HepG2 (cell line): ENCODE measurements around the gene PSMB3. TPM values are rescaled to one million over a fixed set of nuclear protein-coding genes. Genes with fewer than 3 reads are reported as not detected.

Source experiments
- ATM ChIP-seq: fragments of 450-650 bp; IDR thresholded peaks from 2 replicates; pipeline ENCODE4 v1.7.1; 2017; ENCODE audit warnings: mild to moderate bottlenecking, borderline replicate concordance
- CAMTA2 ChIP-seq: sonication (generic); formaldehyde crosslinking; IDR thresholded peaks from 2 replicates; pipeline ENCODE4 v1.4.0; 2020; ENCODE audit warnings: mild to moderate bottlenecking, missing genetic modification reagents, borderline replicate concordance
- KAT7 ChIP-seq: IDR thresholded peaks from 2 replicates; pipeline ENCODE4 v1.6.1; 2018; ENCODE audit warnings: borderline replicate concordance, missing compliant biosample characterization
- KLF6 ChIP-seq: IDR thresholded peaks from 2 replicates; pipeline ENCODE4 v1.8.0; 2016; ENCODE audit warnings: missing biosample characterization, missing genetic modification reagents
- MED1 ChIP-seq: sonication (generic); formaldehyde crosslinking; IDR thresholded peaks from 2 replicates; pipeline ENCODE4 v1.4.0; 2020; ENCODE audit warnings: missing genetic modification reagents
- PAWR ChIP-seq: sonication (generic); formaldehyde crosslinking; IDR thresholded peaks from 2 replicates; pipeline ENCODE4 v1.4.0; 2020; ENCODE audit warnings: missing genetic modification reagents, mild to moderate bottlenecking, borderline replicate concordance
- RNF2 ChIP-seq: fragments of 450-650 bp; conservative IDR thresholded peaks from 2 replicates; pipeline ENCODE4 v1.6.1; 2016; ENCODE audit warnings: low read depth
- RXRA ChIP-seq: sonication (generic); formaldehyde crosslinking; IDR thresholded peaks from 2 replicates; pipeline ENCODE4 v1.5.1; 2020; ENCODE audit warnings: missing genetic modification reagents
- SIN3A ChIP-seq: IDR thresholded peaks from 2 replicates; pipeline ENCODE4 v1.6.1; 2011; ENCODE audit warnings: low read depth, mild to moderate bottlenecking, control low read depth, low read length, borderline replicate concordance
- ZFY ChIP-seq: sonication (generic); formaldehyde crosslinking; IDR thresholded peaks from 2 replicates; pipeline ENCODE4 v1.4.0; 2020; ENCODE audit warnings: missing genetic modification reagents
- ZFYVE20 ChIP-seq: sonication (generic); formaldehyde crosslinking; IDR thresholded peaks from 2 replicates; pipeline ENCODE4 v1.8.0; 2023; ENCODE audit warnings: low read depth, mild to moderate bottlenecking, moderate library complexity, missing genetic modification reagents, borderline replicate concordance
- ZNF282 ChIP-seq: fragments of 450-650 bp; IDR thresholded peaks from 2 replicates; pipeline ENCODE4 v1.6.1; 2018; ENCODE audit not compliant: partially characterized antibody
- ZNF430 ChIP-seq: sonication (generic); formaldehyde crosslinking; IDR thresholded peaks from 2 replicates; pipeline ENCODE4 v1.9.0; 2021; ENCODE audit warnings: mild to moderate bottlenecking, missing genetic modification reagents
- ZNF441 ChIP-seq: sonication (generic); formaldehyde crosslinking; IDR thresholded peaks from 2 replicates; pipeline ENCODE4 v1.7.0; 2021; ENCODE audit warnings: missing genetic modification reagents, borderline replicate concordance
- ZNF772 ChIP-seq: sonication (generic); formaldehyde crosslinking; IDR thresholded peaks from 2 replicates; pipeline ENCODE4 v1.5.0; 2020; ENCODE audit warnings: mild to moderate bottlenecking, missing genetic modification reagents
- polyA plus RNA-seq, 8 experiments: library from polyadenylated mRNA; depleted of rRNA in 3 of 8; stranded (reverse) in 7 of 8; unstranded in 1 of 8; fragments of >200 nt; fragmentation: Illumina TruSeq in 4 of 8; extraction: Trizol in 4 of 8; gene quantifications; 2 replicates each; pipeline versions ENCODE4 v1.2.1 to v1.2.3, GENCODE V29; 2011 to 2016; ENCODE audit warnings: low read depth in 4 of 8, missing spikeins in 1 of 8, mixed read lengths in 1 of 8; ENCODE audit not compliant: insufficient read depth in 1 of 8
- total RNA-seq, 5 experiments: library from RNA; depleted of rRNA; stranded (reverse); fragments of >200 nt; fragmentation: Illumina TruSeq; extraction: Trizol; gene quantifications; 2 replicates each; pipeline ENCODE4 v1.2.3, GENCODE V29; 2016; ENCODE audit warnings: low read depth in 1 of 5
- TF ChIP-seq, protein P1 (sequence below): sonication (generic); formaldehyde crosslinking; IDR thresholded peaks from 2 replicates; pipeline ENCODE4 v1.5.1; 2020; ENCODE audit warnings: mild to moderate bottlenecking, missing genetic modification reagents, moderate library complexity
- TF ChIP-seq, protein P2 (sequence below): sonication (generic); formaldehyde crosslinking; IDR thresholded peaks from 2 replicates; pipeline ENCODE4 v1.4.0; 2020; ENCODE audit warnings: missing genetic modification reagents, low read depth, mild to moderate bottlenecking, borderline replicate concordance
- TF ChIP-seq, protein P3 (sequence below): sonication (generic); formaldehyde crosslinking; IDR thresholded peaks from 2 replicates; pipeline ENCODE4 v1.4.0; 2020; ENCODE audit warnings: missing genetic modification reagents
- TF ChIP-seq, protein P4 (sequence below): sonication (generic); formaldehyde crosslinking; conservative IDR thresholded peaks from 2 replicates; pipeline ENCODE4 v1.4.0; 2020; ENCODE audit warnings: missing genetic modification reagents
- TF ChIP-seq, protein P5 (sequence below): sonication (generic); formaldehyde crosslinking; IDR thresholded peaks from 2 replicates; pipeline ENCODE4 v1.8.1; 2023; ENCODE audit warnings: mild to moderate bottlenecking, moderate library complexity, missing genetic modification reagents

The PSMB3 gene
- total and polyA plus RNA-seq, 2 of the 13 experiments (the other 11 are each of a cell fraction or from before 2014, with no cell fraction given) = 366 to 517 TPM

DNA sequence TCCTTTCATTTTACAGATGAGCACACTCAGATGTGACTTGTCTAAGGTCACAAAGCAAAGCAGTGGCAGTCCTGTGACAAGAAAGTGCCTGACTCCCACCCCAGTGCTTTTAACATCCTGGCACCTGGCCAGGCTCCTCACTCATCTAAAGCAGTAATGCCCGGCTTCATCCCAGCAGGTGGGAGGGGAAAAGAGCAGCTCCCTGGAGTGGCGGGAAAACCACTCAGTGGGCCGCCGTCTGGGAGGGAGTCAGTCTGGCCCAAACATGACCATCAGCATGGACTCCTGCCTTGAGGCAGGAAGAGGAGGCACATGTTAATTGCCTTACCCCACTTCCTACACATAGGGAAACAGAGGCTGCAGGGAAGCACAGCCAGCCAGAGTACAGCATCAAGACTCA is 7.0 kb upstream of the PSMB3 start (continued):
- TF ChIP-seq, protein P1, sequence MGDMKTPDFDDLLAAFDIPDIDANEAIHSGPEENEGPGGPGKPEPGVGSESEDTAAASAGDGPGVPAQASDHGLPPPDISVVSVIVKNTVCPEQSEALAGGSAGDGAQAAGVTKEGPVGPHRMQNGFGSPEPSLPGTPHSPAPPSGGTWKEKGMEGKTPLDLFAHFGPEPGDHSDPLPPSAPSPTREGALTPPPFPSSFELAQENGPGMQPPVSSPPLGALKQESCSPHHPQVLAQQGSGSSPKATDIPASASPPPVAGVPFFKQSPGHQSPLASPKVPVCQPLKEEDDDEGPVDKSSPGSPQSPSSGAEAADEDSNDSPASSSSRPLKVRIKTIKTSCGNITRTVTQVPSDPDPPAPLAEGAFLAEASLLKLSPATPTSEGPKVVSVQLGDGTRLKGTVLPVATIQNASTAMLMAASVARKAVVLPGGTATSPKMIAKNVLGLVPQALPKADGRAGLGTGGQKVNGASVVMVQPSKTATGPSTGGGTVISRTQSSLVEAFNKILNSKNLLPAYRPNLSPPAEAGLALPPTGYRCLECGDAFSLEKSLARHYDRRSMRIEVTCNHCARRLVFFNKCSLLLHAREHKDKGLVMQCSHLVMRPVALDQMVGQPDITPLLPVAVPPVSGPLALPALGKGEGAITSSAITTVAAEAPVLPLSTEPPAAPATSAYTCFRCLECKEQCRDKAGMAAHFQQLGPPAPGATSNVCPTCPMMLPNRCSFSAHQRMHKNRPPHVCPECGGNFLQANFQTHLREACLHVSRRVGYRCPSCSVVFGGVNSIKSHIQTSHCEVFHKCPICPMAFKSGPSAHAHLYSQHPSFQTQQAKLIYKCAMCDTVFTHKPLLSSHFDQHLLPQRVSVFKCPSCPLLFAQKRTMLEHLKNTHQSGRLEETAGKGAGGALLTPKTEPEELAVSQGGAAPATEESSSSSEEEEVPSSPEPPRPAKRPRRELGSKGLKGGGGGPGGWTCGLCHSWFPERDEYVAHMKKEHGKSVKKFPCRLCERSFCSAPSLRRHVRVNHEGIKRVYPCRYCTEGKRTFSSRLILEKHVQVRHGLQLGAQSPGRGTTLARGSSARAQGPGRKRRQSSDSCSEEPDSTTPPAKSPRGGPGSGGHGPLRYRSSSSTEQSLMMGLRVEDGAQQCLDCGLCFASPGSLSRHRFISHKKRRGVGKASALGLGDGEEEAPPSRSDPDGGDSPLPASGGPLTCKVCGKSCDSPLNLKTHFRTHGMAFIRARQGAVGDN (CRISPR knock-in tag) = peak; percentile 71
- TF ChIP-seq ATM (no peak), ZNF282 (no peak), RXRA (CRISPR knock-in tag) (peak; percentile 37; the same call in 1 of the 2 replicates), ZFY (CRISPR knock-in tag) (peak; percentile 16; the same call in 1 of the 2 replicates), CAMTA2 (CRISPR knock-in tag) (no peak), KLF6 (CRISPR knock-in tag) (0 out of 2 replicates have a peak, but pooled peaks have one; percentile 15), ZNF772 (CRISPR knock-in tag) (0 out of 2 replicates have a peak, but pooled peaks have one; percentile 21), ZNF430 (no peak), ZNF441 (CRISPR knock-in tag) (peak; percentile 16; the same call in 1 of the 2 replicates), KAT7 (no peak), SIN3A (peak; percentile 34; the same call in 1 of the 2 replicates), MED1 (0 out of 2 replicates have a peak, but pooled peaks have one; percentile 13), ZFYVE20 (CRISPR knock-in tag) (0 out of 2 replicates have a peak, but pooled peaks have one; percentile 63), RNF2 (no peak), PAWR (CRISPR knock-in tag) (0 out of 2 replicates have a peak, but pooled peaks have one; percentile 11)
- TF ChIP-seq, protein P2, sequence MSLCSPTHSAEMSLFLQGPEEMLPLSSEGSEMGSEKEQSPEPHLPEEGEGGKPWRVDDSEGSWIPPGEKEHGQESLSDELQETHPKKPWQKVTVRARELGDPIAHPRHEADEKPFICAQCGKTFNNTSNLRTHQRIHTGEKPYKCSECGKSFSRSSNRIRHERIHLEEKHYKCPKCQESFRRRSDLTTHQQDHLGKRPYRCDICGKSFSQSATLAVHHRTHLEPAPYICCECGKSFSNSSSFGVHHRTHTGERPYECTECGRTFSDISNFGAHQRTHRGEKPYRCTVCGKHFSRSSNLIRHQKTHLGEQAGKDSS (CRISPR knock-in tag) = 0 out of 2 replicates have a peak, but pooled peaks have one; percentile 7
- TF ChIP-seq, protein P3, sequence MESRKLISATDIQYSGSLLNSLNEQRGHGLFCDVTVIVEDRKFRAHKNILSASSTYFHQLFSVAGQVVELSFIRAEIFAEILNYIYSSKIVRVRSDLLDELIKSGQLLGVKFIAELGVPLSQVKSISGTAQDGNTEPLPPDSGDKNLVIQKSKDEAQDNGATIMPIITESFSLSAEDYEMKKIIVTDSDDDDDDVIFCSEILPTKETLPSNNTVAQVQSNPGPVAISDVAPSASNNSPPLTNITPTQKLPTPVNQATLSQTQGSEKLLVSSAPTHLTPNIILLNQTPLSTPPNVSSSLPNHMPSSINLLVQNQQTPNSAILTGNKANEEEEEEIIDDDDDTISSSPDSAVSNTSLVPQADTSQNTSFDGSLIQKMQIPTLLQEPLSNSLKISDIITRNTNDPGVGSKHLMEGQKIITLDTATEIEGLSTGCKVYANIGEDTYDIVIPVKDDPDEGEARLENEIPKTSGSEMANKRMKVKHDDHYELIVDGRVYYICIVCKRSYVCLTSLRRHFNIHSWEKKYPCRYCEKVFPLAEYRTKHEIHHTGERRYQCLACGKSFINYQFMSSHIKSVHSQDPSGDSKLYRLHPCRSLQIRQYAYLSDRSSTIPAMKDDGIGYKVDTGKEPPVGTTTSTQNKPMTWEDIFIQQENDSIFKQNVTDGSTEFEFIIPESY (CRISPR knock-in tag) = peak; percentile 94
- TF ChIP-seq, protein P4, sequence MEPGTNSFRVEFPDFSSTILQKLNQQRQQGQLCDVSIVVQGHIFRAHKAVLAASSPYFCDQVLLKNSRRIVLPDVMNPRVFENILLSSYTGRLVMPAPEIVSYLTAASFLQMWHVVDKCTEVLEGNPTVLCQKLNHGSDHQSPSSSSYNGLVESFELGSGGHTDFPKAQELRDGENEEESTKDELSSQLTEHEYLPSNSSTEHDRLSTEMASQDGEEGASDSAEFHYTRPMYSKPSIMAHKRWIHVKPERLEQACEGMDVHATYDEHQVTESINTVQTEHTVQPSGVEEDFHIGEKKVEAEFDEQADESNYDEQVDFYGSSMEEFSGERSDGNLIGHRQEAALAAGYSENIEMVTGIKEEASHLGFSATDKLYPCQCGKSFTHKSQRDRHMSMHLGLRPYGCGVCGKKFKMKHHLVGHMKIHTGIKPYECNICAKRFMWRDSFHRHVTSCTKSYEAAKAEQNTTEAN = 0 out of 2 replicates have a peak, but pooled peaks have one; percentile 41
- TF ChIP-seq, protein P5, sequence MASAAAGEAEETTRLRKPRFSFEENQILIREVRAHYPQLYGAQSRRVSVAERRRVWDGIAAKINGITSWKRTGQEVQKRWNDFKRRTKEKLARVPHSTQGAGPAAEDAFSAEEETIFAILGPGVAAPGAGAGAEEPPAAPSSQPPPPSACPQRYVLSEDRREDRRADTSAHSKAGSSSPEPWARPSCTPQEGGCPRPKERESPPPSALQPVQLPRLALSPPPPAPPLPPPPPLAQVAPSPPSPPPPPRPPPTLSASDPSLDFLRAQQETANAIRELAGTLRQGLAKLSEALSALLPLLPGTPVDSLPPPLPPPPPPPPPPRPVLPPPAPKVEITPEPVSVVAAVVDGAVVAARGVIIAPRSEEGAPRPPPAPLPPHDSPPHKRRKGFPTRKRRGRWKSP = 0 out of 2 replicates have a peak, but pooled peaks have one; percentile 13
- TF ChIP-seq, all 625 proteins: peak for 20
